ENCODE data around the gene DCC. TPM values are rescaled to one million over a fixed set of nuclear protein-coding genes. Genes with fewer than 3 reads are reported as not detected.
"Not testable (repeated sequence)": the region's sequence is repeated elsewhere in the genome, so short reads cannot be mapped to it uniquely, and the experiment has no call there.

DCC gene
- polyA plus RNA-seq, 3 donors = 4.0 to 8.0 (median 5.8) TPM

- no peak for DNase-seq
Observed at GRCh38 chr18:53385889-53386288, 1045.9 kb downstream of the DCC start.

GRCh38 chr18:53387581-53387980 lies 1047.6 kb downstream of the DCC start:
- DNase-seq = no peak

- no peak for DNase-seq
Observed at GRCh38 chr18:53402670-53403069, 1062.7 kb downstream of the DCC start.

- no peak for DNase-seq
Observed at GRCh38 chr18:53408271-53408670, 1068.3 kb downstream of the DCC start.

GRCh38 chr18:53411511-53411910 lies 1071.5 kb downstream of the DCC start:
- no peak for DNase-seq

- DNase-seq = no peak
Observed at GRCh38 chr18:53417003-53417402, 1077.0 kb downstream of the DCC start.

GRCh38 chr18:53421869-53422268 lies 1081.9 kb downstream of the DCC start:
- DNase-seq = no peak

GRCh38 chr18:53422896-53423295 lies 1082.9 kb downstream of the DCC start:
- no peak for DNase-seq

GRCh38 chr18:53426666-53427184 lies 1086.7 kb downstream of the DCC start:
- DNase-seq = no peak

- no peak for DNase-seq
Observed at GRCh38 chr18:53441761-53442414, 1101.9 kb downstream of the DCC start.

- DNase-seq = no peak
Observed at GRCh38 chr18:53442415-53442783, 1102.4 kb downstream of the DCC start.

- no peak for DNase-seq
Observed at GRCh38 chr18:53443336-53443735, 1103.3 kb downstream of the DCC start.

GRCh38 chr18:53443831-53444230 lies 1103.8 kb downstream of the DCC start:
- DNase-seq = no peak

GRCh38 chr18:53451902-53452301 lies 1111.9 kb downstream of the DCC start:
- DNase-seq = no peak

- DNase-seq = peak; percentile 12
Observed at GRCh38 chr18:53457068-53457467, 1117.1 kb downstream of the DCC start.

- no peak for DNase-seq
Observed at GRCh38 chr18:53458268-53458667, 1118.3 kb downstream of the DCC start.

- no peak for DNase-seq
Observed at GRCh38 chr18:53458944-53459580, 1119.1 kb downstream of the DCC start.

- no peak for DNase-seq
Observed at GRCh38 chr18:53467756-53468155, 1127.8 kb downstream of the DCC start.

GRCh38 chr18:53468173-53468572 lies 1128.2 kb downstream of the DCC start:
- not testable (repeated sequence) for DNase-seq

- DNase-seq = no peak
Observed at GRCh38 chr18:53472546-53472945, 1132.5 kb downstream of the DCC start.

- no peak for DNase-seq
Observed at GRCh38 chr18:53478155-53478554, 1138.2 kb downstream of the DCC start.

GRCh38 chr18:53486296-53486695 lies 1146.3 kb downstream of the DCC start:
- peak; percentile 49 for DNase-seq

- peak; percentile 74 for DNase-seq
Observed at GRCh38 chr18:53489266-53489665, 1149.3 kb downstream of the DCC start.

GRCh38 chr18:53490019-53490418 lies 1150.0 kb downstream of the DCC start:
- DNase-seq = no peak
